ENCODE data around the gene MED16.

- TF ChIP-seq CTCF (IDR thresholded peaks at IDR 0.05) (no peak), POLR2A (IDR thresholded peaks at IDR 0.05) (no peak)
These were observed 30.2 kb downstream of the MED16 start for GRCh38 chr19:862581-863314.

Data from right lobe of liver (tissue), 4 donors.